Measurements from ENCODE around the gene CRACR2B.

Gene CRACR2B

GRCh38 chr11:845872-846495 lies 18.3 kb downstream of the CRACR2B start:
- Histone ChIP-seq H3K4me1 (peaks cover 57 to 78% (median 73%) of the 10 kb centered on the region in 10 experiments), H3K4me2 (peak overlapping the region; percentile 85 to 99 (median 98)), H3K9ac (peak overlapping the region; percentile 1 to 100 (median 59); a peak in 16 of 22 replicates), H3K36me3 (peaks cover under 1 to 16% (median 3%) of the 10 kb centered on the region in 11 experiments; a peak in 16 of 22 replicates), H3K27me3 (peaks cover 0 to 18% (median 0%) of the 10 kb centered on the region in 11 experiments; a peak in 10 of 22 replicates), H3K4me3 (peak overlapping the region in 2 of 10 experiments; percentile 99; a peak in 6 of 20 replicates), H3K9me3 (replicated peaks in 1 of 11) (no peaks in the 10 kb centered on the region), H3K27ac (peak overlapping the region in 9 of 11 experiments; percentile 5 to 54 (median 26); a peak in 10 of 22 replicates), H4K20me1 (peaks cover 59 to 75% (median 66%) of the 10 kb centered on the region in 11 experiments)
- TF ChIP-seq Cebpa-rat (IDR thresholded peaks at IDR 0.05) = no peak

GRCh38 chr11:846496-847098 lies 18.9 kb downstream of the CRACR2B start:
- no peaks in the 10 kb centered on the region for H3K9me3 ChIP-seq (replicated peaks in 1 of 11)
- peaks cover 58 to 75% (median 66%) of the 10 kb centered on the region in 11 experiments for H4K20me1 ChIP-seq
- peaks cover 0 to 18% (median 0%) of the 10 kb centered on the region in 11 experiments; a peak in 10 of 22 replicates for H3K27me3 ChIP-seq
- peaks cover 0 to 18% (median 0%) of the 10 kb centered on the region in 11 experiments; a peak in 3 of 22 replicates for H3K36me3 ChIP-seq
- TF ChIP-seq Cebpa-rat (IDR thresholded peaks at IDR 0.05) = no peak
- peaks cover 51 to 76% (median 71%) of the 10 kb centered on the region in 10 experiments for H3K4me1 ChIP-seq
- H3K4me2 ChIP-seq = peak overlapping the region; percentile 85 to 99 (median 98); a peak in 21 of 22 replicates
- peak overlapping the region in 4 of 11 experiments; percentile 15 to 43 (median 29); a peak in 2 of 22 replicates for H3K27ac ChIP-seq
- H3K4me3 ChIP-seq = peak overlapping the region in 2 of 10 experiments; percentile 99; a peak in 3 of 20 replicates
- peak overlapping the region in 9 of 11 experiments; percentile 2 to 100 (median 45); a peak in 10 of 22 replicates for H3K9ac ChIP-seq

- TF ChIP-seq Cebpa-rat (IDR thresholded peaks at IDR 0.05) = no peak
- peaks cover 52 to 81% (median 63%) of the 10 kb centered on the region in 11 experiments; a peak in 21 of 22 replicates for H4K20me1 ChIP-seq
- peaks cover 51 to 83% (median 76%) of the 10 kb centered on the region in 10 experiments for H3K4me1 ChIP-seq
- no peak overlapping the region for H3K27ac ChIP-seq
- no peaks in the 10 kb centered on the region for H3K9me3 ChIP-seq (replicated peaks in 1 of 11)
- H3K4me3 ChIP-seq = peak overlapping the region in 1 of 10 experiments; percentile 43; a peak in 1 of 20 replicates
- peaks cover 0 to 18% (median 0%) of the 10 kb centered on the region in 11 experiments; a peak in 4 of 22 replicates for H3K36me3 ChIP-seq
- H3K9ac ChIP-seq = peak overlapping the region in 4 of 11 experiments; percentile 29 to 67 (median 43); a peak in 5 of 22 replicates
- H3K27me3 ChIP-seq = peaks cover 0 to 18% (median 0%) of the 10 kb centered on the region in 11 experiments; a peak in 10 of 22 replicates
- peak overlapping the region; percentile 87 to 99 (median 97) for H3K4me2 ChIP-seq
Observed at GRCh38 chr11:847876-848275, 20.2 kb downstream of the CRACR2B start.

- peak overlapping the region in 8 of 10 experiments; percentile 43 to 73 (median 62); a peak in 11 of 20 replicates for H3K4me3 ChIP-seq
Observed at GRCh38 chr11:848380-848931, 20.7 kb downstream of the CRACR2B start.

GRCh38 chr11:849104-849824 lies 21.5 kb downstream of the CRACR2B start:
- no peak for TF ChIP-seq Cebpa-rat (IDR thresholded peaks at IDR 0.05)
- Histone ChIP-seq H3K9ac (peak overlapping the region; percentile 15 to 73 (median 55); a peak in 18 of 22 replicates), H3K27ac (no peak overlapping the region), H3K4me3 (peak overlapping the region; percentile 43 to 73 (median 62)), H3K36me3 (peaks cover 0 to 25% (median 0%) of the 10 kb centered on the region in 11 experiments; a peak in 4 of 22 replicates), H3K9me3 (replicated peaks in 1 of 11) (no peaks in the 10 kb centered on the region), H3K4me1 (peaks cover 41 to 88% (median 77%) of the 10 kb centered on the region in 10 experiments), H3K4me2 (peak overlapping the region; percentile 87 to 99 (median 97)), H3K27me3 (peaks cover 0 to 18% (median 0%) of the 10 kb centered on the region in 11 experiments; a peak in 10 of 22 replicates), H4K20me1 (peaks cover 57 to 95% (median 70%) of the 10 kb centered on the region in 11 experiments)

More at GRCh38 chr11:848380-848931, 20.7 kb downstream of the CRACR2B start:
- peaks cover 0 to 18% (median 0%) of the 10 kb centered on the region in 11 experiments; a peak in 4 of 22 replicates for H3K36me3 ChIP-seq
- peaks cover 49 to 87% (median 78%) of the 10 kb centered on the region in 10 experiments for H3K4me1 ChIP-seq
- peak overlapping the region; percentile 87 to 99 (median 97) for H3K4me2 ChIP-seq
- no peak overlapping the region for H3K27ac ChIP-seq
- peaks cover 0 to 18% (median 0%) of the 10 kb centered on the region in 11 experiments; a peak in 10 of 22 replicates for H3K27me3 ChIP-seq
- H3K9me3 ChIP-seq (replicated peaks in 1 of 11) = no peaks in the 10 kb centered on the region
- peak overlapping the region in 6 of 11 experiments; percentile 40 to 72 (median 61); a peak in 10 of 22 replicates for H3K9ac ChIP-seq
- peaks cover 52 to 87% (median 63%) of the 10 kb centered on the region in 11 experiments; a peak in 21 of 22 replicates for H4K20me1 ChIP-seq
- TF ChIP-seq Cebpa-rat (IDR thresholded peaks at IDR 0.05) = no peak

GRCh38 chr11:849951-850774 lies 22.4 kb downstream of the CRACR2B start:
- Histone ChIP-seq H3K36me3 (peaks cover 0 to 34% (median 0%) of the 10 kb centered on the region in 11 experiments; a peak in 4 of 22 replicates), H3K9ac (peak overlapping the region in 10 of 11 experiments; percentile 45 to 73 (median 56); a peak in 13 of 22 replicates), H4K20me1 (peaks cover 60 to 99% (median 75%) of the 10 kb centered on the region in 11 experiments), H3K9me3 (replicated peaks in 1 of 11) (no peaks in the 10 kb centered on the region), H3K27ac (no peak overlapping the region), H3K4me2 (peak overlapping the region; percentile 87 to 99 (median 97)), H3K4me1 (peaks cover 34 to 89% (median 73%) of the 10 kb centered on the region in 10 experiments), H3K27me3 (peaks cover 0 to 18% (median 0%) of the 10 kb centered on the region in 11 experiments; a peak in 10 of 22 replicates), H3K4me3 (peak overlapping the region; percentile 43 to 73 (median 62); a peak in 19 of 20 replicates)
- TF ChIP-seq Cebpa-rat (IDR thresholded peaks at IDR 0.05) = no peak

All from BLaER1 treated with 17β-estradiol and CSF1 and Interleukin-3, amounts not matched to agents 10 nM and 100 nM (cell line).